Panc1 (cell line): ENCODE measurements around the gene WRAP53. TPM values are rescaled to one million over a fixed set of nuclear protein-coding genes. Genes with fewer than 3 reads are reported as not detected.
"Not testable (repeated sequence)": the region's sequence is repeated elsewhere in the genome, so short reads cannot be mapped to it uniquely, and the experiment has no call there.

Experiments used
- ATAC-seq: fragments of 200-7000 bp; cut with Tn5 transposase; 2 replicates; pipeline ENCODE4 v1.9.1; 2020; ENCODE audit warnings: mild to moderate bottlenecking, moderate library complexity
- BruUV-seq: library from RNA; stranded (reverse); fragments of 400-500 nt; replicated peaks from 2 replicates; lab custom pipeline; 2021; lab: Mats Ljungman, UMichigan
- CTCF ChIA-PET: fragments of 300-600 bp; sonication (Branson Sonifier 250); formaldehyde crosslinking; loops from one replicate; lab custom pipeline; 2022; ENCODE audit warnings: antibody characterized with exemption; lab: Charles Lee
- POLR2A ChIA-PET: fragments of 300-600 bp; sonication (Branson Sonifier 250); formaldehyde crosslinking; loops from one replicate; lab custom pipeline; 2022; ENCODE audit warnings: antibody characterized with exemption; lab: Charles Lee
- DNase-seq: peaks from one replicate; pipeline ENCODE4 v3.0.0-alpha.2; 2010; ENCODE audit warnings: low read depth, low spot score
- H3K27ac ChIP-seq: 2 replicates; pipeline ENCODE4 v1.5.1; 2011; ENCODE audit warnings: mild to moderate bottlenecking, low read length, inconsistent platforms
- H3K27me3 ChIP-seq: fragments of 200-500 bp; sonication (Bioruptor generic); 2 replicates; pipeline ENCODE4 v1.6.0; 2014; ENCODE audit warnings: low read length, inconsistent platforms; ENCODE audit not compliant: control insufficient read depth, insufficient read depth
- H3K36me3 ChIP-seq: fragments of 200-500 bp; sonication (Bioruptor generic); 2 replicates; pipeline ENCODE4 v1.5.1; 2014; ENCODE audit warnings: inconsistent platforms, mild to moderate bottlenecking, low read length, moderate library complexity; ENCODE audit not compliant: control insufficient read depth, insufficient read depth
- H3K4me1 ChIP-seq: 2 replicates; pipeline ENCODE4 v1.5.1; 2011; ENCODE audit warnings: inconsistent platforms, mild to moderate bottlenecking, low read length, moderate library complexity; ENCODE audit not compliant: control insufficient read depth, insufficient read depth
- H3K4me3 ChIP-seq, 2 experiments: 2 replicates each; pipeline ENCODE4 v1.5.1; 2011 to 2012; ENCODE audit warnings: low read depth in 2 of 2, low read length in 2 of 2, mild to moderate bottlenecking in 2 of 2, inconsistent platforms in 1 of 2, moderate library complexity in 1 of 2
- H3K9me3 ChIP-seq: fragments of 200-500 bp; sonication (Bioruptor generic); 2 replicates; pipeline ENCODE4 v1.5.1; 2014; ENCODE audit warnings: low read depth, mild to moderate bottlenecking, inconsistent platforms, low read length, moderate library complexity; ENCODE audit not compliant: control insufficient read depth, insufficient read depth
- CTCF ChIP-seq: fragments of 450-650 bp; IDR thresholded peaks from 2 replicates; pipeline ENCODE4 v1.5.1; 2017; ENCODE audit warnings: mild to moderate bottlenecking
- POLR2AphosphoS5 ChIP-seq: IDR thresholded peaks from 2 replicates; pipeline ENCODE4 v1.6.1; 2012; ENCODE audit warnings: mild to moderate bottlenecking, low read depth, low read length, moderate library complexity
- REST ChIP-seq, 2 experiments: IDR thresholded peaks; 2 replicates each; pipeline ENCODE4 v1.6.1; 2011 to 2012; ENCODE audit warnings: low read depth in 2 of 2, control low read depth in 1 of 2, low read length in 1 of 2, mild to moderate bottlenecking in 1 of 2, moderate library complexity in 1 of 2; ENCODE audit not compliant: insufficient read depth in 1 of 2
- SIN3A ChIP-seq: IDR thresholded peaks from 2 replicates; pipeline ENCODE4 v1.6.1; 2012; ENCODE audit warnings: low read depth, mild to moderate bottlenecking, low read length, moderate library complexity, borderline replicate concordance; ENCODE audit not compliant: insufficient read depth
- TCF7L2 ChIP-seq: IDR thresholded peaks from 2 replicates; pipeline ENCODE4 v1.6.1; 2011; ENCODE audit warnings: mild to moderate bottlenecking, low read depth, low read length, inconsistent platforms
- in situ Hi-C: cut with HindIII; loops from 2 replicates; pipeline ENCODE4 v1.10.0; 2016; ENCODE audit warnings: low sequenced_read_pairs, low pct_unique_long_range_greater_than_20kb
- intact Hi-C: fragments of 100-400 bp; cut with micrococcal nuclease; formaldehyde crosslinking; loops from one replicate; pipeline ENCODE4 v1.10.0; 2022; ENCODE audit not compliant: unreplicated experiment
- total RNA-seq: library from RNA; stranded (reverse); gene quantifications from one replicate; pipeline ENCODE4 v1.2.1, GENCODE V29; 2021; ENCODE audit not compliant: unreplicated experiment

WRAP53 gene
- total RNA-seq, 1 experiment from 2014 or later: 27.0 TPM

- ATAC-seq (no peak), DNase-seq (no peak)
- Histone ChIP-seq H3K27ac (no peak overlapping the region), H3K27me3 (no peaks in the 10 kb centered on the region), H3K9me3 (no peaks in the 10 kb centered on the region), H3K36me3 (no peaks in the 10 kb centered on the region), H3K4me3 (no peak overlapping the region), H3K4me1 (no peaks in the 10 kb centered on the region)
- intact Hi-C loops (no loop called here), in situ Hi-C loops (no loop called here)
- TF ChIP-seq TCF7L2: no peak
- no peak for TF ChIP-seq SIN3A
- TF ChIP-seq REST (IDR thresholded peaks at IDR 0.05; ENCODE audit: insufficient read depth in 1 of 2, low read depth in 2 of 2, low read length in 1 of 2): no peak
- TF ChIP-seq POLR2AphosphoS5: no peak
- no peak for TF ChIP-seq CTCF
- CTCF ChIA-PET: interaction anchor here (0.6 kb wide), 1 partner anchor 43 kb away, joined by 3 read pairs; no protein-coding TSS in a partner anchor
- BruUV-seq: no TSS peak
- POLR2A ChIA-PET: no interaction called here
Measured at GRCh38 chr17:7640783-7641182, 47.5 kb upstream of the WRAP53 start.

GRCh38 chr17:7641635-7642034 lies 46.6 kb upstream of the WRAP53 start:
- ChIA-PET CTCF (interaction anchor here (0.6 to 1.1 kb wide), 2 partner anchors 16 to 473 kb away, joined by 3 read pairs; no protein-coding TSS in a partner anchor), POLR2A (interaction anchor here (0.6 kb wide), 1 partner anchor 123 kb away, joined by 4 read pairs; no protein-coding TSS in a partner anchor)
- H3K27ac ChIP-seq, H3K4me1 ChIP-seq, H3K4me3 ChIP-seq, DNase-seq, H3K36me3 ChIP-seq, in situ Hi-C loops, ATAC-seq, H3K27me3 ChIP-seq, H3K9me3 ChIP-seq, intact Hi-C loops, BruUV-seq: not testable (repeated sequence)

- ATAC-seq (no peak), DNase-seq (no peak)
- Histone ChIP-seq H3K4me1 (no peaks in the 10 kb centered on the region), H3K9me3 (no peaks in the 10 kb centered on the region), H3K36me3 (no peaks in the 10 kb centered on the region), H3K27ac (no peak overlapping the region), H3K27me3 (no peaks in the 10 kb centered on the region), H3K4me3 (no peak overlapping the region)
- no peak for TF ChIP-seq REST (IDR thresholded peaks at IDR 0.05; ENCODE audit: insufficient read depth in 1 of 2, low read depth in 2 of 2, low read length in 1 of 2)
- intact Hi-C loops: no loop called here
- no TSS peak for BruUV-seq
- POLR2A ChIA-PET: no interaction called here
- in situ Hi-C loops: no loop called here
- CTCF ChIA-PET: no interaction called here
Measured at GRCh38 chr17:7644775-7645174, 43.5 kb upstream of the WRAP53 start.
